SIG-M5 treated with dmso at 0.1 percent for 504 hours (cell line): ENCODE data around the gene GBP7.
"Not testable (repeated sequence)": the region's sequence is repeated elsewhere in the genome, so short reads cannot be mapped to it uniquely, and the experiment has no call there.

ENCODE experiments used
- DNase-seq: peaks from one replicate; lab custom pipeline; 2025; ENCODE audit not compliant: unreplicated experiment; lab: John Stamatoyannopoulos, UW

Gene GBP7

DNA sequence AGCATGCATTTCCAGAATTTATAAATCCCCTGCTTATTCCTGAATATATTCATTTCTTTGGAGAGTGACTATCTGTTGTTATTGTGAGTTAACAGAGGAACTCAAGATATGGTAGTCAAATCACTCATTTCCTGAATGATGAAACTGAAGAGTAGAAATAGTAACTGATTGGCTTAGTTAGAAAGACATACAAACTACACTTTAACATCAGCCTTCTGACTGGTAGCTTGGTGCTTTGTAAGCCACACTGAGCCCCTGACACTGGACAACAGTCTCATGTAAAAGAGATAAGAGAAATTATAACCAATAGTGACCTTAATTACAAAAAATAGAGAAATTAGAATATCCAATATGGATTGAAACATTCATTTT is 4.8 kb downstream of the GBP7 start:
- DNase-seq = no peak

DNA sequence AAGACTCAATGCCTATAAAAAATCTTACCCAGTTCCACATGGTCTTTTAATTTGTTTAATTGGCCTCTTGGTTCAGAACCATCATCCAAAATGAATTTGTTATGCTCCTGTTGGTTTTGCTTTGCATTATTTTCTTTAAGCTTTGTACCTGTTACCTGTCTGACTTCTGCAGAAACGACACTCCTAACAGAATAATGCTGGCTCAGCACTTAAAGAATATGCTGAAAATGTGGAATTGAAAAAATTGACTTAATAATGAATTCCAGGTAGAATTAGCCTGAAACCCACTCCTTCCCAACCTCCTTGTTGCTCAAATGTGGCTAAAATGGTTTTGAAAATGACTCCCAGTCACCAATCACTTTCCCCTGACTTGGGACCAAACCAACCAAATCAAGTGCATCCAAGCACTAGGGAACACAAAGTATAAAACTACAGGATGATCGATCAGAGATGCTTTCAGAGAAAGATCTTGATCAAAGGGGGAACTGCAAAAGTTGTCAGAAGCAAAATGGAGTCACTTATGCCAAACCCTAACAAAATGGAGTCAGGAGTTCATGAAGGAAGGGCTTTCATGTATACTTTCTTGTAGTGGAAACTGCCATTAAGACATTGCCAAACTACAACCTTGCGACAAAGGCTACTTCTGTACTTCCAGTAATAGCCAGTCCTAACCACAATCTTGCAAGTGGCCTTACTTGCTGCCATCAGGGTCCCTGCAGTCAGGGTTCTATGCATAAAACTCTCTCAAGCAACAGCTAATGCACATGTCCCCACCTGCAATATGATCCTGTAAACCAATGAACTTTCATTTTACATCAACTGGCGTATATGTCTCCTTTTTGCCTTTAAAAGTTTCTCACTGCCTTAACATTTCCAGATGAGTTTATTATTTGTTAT is 5.4 kb downstream of the GBP7 start:
- DNase-seq = no peak

DNA sequence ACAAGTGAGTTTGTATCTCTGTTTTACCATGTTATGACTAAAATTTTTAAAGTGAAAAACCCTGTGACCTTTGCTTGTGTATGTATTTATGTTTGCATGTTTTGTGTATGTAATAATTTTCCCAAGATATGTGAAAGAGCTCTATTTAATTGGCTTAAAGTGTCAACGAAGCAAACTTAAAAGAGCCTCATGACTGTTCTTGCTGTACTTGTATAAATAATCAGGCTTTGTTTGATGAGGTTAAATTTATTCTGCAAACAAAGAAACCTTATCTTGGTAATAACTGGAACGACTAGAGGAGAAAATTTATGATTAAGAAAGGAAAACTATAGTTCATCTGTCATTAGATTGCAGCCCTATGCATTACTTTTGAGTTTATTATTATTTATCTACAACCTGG is 6.6 kb downstream of the GBP7 start:
- DNase-seq = no peak

DNA sequence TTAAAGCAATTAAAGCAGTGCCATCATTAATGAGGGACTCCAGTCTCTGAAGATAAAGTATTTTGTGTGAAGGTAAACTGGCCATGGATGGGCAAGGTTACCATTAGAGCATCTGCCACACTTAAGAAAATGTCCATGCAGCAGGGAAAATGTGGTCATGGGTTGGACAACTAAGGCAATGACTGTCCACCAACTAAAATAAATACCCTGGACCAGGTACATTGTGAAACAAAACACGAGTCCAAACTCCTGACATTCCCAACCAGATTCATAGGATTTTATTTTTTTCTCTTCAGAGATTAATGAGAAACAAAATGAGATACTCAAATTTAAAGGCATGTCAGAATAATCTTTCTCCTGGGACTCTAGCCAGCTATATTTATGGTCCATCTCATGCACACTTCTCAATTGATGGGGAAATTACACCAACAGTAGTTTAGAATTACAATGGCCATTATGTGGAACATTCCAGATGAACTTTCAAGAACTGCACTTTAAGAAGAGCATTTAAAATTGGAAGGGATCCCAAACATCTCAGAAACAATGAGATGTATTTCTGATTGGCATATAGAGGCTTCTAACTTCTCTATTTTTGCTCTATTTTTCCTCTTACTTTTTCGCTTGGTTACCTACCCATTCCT is 8.1 kb downstream of the GBP7 start:
- no peak for DNase-seq

DNA sequence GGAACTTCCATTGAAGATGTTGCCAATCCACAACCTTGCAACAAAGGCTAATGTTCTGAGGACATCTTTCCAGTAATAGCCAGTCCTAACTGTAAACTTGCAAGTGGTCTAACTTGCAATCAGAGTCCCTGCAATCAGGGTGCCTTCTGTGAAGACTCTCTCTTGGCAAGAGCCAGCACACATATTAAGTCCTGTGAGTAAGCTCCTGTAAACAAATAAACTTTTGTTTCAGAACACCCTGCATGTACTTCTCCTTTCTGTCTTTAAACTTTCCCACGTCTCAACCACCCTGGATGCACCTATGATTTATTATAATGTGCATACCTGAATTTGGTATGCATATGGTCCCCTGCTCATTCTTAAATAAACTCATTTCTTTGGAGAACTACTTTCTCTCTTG is 9.1 kb downstream of the GBP7 start:
- no peak for DNase-seq

DNA sequence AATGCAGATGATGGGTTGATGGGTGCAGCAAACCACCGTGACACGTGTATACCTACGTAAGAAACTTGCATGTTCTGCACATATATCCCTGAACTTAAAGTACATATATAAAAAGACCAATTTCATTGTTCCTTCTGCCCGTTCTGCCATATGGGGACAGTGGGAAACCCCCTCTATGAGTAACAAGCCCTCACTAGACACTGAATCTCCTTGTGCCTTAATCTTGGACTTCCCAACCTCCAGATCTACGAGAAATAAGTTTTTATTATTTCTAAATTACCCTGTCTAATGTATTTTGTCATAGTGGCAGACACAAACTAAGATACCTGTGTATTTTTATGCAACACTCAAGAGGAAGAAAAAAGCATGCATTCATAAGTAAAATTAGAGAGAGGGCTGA is 10.0 kb downstream of the GBP7 start:
- DNase-seq = no peak

DNA sequence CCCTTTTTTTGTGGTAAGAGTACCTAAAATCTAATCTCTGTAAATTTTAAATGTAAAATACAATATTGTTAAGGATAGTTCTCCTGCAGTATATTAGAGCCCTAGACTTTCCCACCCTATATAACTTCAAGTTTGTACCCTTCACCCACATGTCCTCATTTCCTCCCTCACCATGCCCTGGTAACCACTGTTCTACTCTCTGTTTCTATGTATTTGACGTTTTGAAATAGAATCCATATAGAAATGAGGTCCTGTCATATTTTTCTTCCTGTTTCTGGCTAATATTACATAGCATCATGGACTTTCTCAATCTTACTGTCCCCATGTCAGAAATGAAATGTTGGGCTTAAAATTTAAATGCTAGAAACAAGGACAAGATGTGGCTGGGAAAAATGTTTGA is 24.8 kb downstream of the GBP7 start:
- DNase-seq = no peak

DNA sequence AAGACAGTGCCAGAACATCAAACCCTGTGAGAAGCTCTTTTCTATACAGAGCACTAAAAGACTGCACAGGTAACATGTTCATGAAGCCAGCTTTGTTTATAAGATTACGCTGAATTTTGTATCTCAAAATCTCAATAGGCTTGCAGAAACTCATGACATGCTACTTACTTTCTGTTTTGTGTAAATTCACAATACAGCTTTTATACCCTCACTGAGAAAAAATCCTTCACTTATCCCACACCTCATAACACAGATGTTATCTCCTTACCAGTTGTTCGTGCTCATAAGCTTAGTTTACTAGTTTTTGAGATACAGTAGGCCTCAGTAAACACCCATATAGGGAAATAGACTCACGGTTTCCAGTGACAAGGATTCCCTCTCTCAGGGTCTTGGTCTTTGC is 25.8 kb downstream of the GBP7 start:
- DNase-seq = no peak

DNA sequence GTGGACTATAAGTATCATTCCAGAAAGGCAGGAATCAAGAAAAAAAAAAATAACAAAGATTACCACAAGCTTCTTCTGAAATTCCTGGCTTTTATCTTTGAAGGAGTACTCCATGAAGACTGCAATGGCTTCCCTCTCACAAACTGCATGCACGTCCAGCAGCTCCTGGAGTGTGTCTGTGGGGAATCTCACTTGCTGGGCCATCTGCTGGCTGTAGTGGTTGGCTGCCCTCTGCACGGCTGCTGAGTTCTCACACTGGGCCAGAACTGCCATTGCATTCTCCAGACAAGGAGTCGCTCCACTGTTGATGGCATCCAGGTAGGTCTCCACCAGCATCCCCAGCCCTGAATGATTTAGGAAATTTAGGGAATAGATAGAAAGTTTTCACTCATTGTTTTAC is 26.6 kb downstream of the GBP7 start:
- DNase-seq = no peak

DNA sequence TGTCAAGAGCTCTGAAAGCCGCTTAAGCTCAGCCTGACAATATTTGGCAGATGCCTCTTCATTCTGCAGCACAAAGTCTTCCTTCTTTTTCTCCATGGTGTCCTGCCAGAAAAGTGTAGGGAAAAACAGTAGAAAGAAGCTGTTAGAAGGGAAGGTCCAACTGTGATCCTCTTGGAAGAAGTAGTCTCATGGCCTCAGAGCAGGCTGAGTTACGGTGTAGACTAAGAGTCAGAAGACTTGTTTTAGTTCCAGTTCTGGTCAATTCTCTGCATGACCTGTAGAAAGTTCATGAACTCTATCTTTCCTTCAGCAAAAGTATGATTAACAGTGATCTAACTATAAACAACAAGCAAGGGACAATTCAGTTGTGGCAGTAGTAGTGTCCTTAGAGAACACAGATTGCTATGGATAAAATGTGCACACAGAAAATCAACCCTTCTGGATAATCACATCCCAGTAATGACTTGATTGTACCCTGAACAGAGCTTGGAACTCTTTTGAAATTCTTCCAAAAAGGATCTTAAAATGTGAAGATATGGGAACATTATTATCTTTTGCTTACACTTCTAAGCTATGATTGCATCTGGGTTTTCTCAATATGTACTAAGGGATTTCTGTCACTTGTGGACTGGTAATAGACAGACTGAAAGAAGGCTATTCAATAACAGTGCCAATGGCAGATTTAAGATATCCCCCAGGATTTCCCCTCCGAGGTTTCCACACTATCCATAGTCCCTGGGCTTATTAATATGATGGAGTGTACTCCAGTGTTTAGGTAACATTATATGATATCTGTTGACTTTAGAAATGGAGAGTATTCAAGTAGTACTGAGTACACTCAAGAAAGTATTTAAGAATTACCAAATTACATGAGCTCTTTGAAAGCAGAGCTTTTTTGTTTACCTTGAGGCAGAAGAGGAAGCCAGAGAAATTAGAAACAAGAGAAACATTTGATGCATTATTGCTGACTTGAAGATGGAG is 27.8 kb downstream of the GBP7 start:
- DNase-seq = no peak

DNA sequence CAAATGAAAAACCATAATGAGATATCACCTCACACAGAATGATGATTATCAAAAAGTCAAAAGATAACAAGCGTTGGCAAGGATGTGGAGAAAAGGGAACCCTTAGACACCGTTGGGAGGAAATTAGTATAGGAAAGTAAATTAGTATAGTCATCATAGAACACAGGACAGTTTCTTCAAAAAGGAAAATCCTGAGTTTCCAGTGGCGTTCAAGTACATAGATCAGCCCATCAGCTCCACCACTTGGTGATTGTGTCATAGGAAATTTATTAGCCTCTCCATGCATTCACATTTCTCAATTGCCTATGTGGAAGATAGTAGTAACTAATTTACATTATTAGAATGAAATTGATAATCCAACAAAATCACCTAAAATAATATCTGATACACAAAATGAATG is 29.1 kb downstream of the GBP7 start:
- DNase-seq = no peak

DNA sequence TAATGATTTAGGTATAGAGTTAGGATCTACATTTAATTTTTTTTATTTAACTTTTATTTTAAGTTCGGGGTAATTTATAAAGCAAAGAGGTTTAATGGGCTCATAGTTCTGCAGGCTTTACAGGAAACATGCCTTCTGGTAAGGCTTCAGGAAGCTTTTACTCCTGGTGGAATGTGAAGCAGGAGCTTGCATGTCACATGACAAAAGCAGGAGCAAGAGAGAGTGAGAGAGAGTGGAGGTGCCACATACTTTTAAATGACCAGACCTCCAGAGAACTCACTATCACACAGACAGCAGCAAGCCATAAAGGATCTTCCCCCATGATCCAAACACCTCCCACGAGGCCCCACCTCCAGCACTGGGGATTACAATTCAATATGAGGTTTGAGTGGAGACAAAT is 32.3 kb downstream of the GBP7 start:
- DNase-seq = no peak

DNA sequence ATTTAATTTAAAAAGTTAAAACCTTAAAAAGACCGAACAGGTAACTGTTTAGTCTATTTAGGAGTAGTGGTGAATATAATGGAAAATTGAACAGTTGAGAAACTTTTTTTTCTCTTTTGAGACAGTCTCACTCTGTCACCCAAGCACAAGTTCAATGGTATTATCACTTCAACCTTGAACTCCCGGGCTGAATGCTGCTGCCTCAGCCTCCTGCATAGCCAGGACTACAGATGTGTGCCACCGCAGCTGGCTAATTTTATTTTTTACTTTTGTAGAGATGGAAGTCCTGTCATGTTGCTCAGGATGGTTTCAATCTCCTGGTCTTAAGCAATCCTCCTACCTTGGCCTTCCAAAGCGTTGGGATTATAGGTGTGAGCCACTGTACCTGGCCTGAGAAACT is 33.6 kb downstream of the GBP7 start:
- DNase-seq = no peak

DNA sequence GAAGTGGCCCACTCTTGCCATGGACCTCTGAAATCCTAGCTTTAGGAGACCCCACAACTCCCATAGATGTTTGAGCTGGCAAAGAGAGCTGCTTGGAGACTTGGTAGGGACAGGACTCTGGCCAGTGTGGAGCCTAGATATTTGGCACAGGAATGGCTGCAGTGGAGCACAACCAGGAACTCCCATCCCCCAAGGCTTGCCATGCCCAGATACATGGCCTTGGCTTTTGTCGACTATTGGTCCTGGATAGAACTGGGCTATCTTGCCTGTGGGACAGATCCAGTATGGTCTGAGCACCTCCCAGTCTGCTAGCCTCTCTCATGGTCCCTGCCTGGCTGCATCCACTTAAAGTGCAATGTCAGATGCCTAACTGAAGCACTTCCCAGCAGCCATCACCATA is 42.1 kb downstream of the GBP7 start:
- DNase-seq = no peak

DNA sequence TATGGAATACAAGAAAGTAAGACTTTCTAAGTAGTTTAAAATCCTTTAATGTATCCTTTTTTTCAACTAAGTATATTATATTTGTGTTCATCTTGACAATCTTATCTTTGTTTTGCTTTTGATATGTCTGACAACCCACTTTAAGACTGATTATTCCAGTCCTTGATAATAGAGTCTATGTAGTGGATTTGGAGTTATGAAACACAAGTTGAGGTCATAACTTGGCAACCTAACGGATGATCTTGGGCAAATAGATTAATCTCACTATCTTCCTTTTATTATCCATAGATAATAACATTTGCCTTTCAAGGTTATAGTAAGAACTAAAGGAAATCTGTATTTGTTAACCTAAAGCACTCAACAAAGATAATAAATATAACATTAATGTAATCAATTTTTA is 45.1 kb downstream of the GBP7 start:
- DNase-seq = no peak

DNA sequence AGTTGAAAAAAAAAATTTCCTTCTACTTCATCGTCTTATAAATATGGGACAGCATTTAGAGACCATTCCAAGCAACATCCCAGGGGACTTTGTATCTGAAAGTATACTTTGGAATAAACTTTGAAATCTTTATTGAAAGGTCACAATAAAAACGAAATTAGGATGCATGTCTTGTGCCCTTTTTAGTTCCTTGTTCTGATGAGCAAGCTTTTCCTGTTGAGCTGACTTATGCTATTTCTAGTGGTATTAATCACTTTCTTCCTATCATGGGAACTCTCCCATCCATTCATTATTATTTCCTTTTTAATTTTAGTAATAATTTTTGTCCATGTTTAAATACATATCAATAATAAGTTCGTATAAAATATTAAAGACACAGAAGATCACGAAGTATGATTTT is 45.9 kb downstream of the GBP7 start:
- no peak for DNase-seq

DNA sequence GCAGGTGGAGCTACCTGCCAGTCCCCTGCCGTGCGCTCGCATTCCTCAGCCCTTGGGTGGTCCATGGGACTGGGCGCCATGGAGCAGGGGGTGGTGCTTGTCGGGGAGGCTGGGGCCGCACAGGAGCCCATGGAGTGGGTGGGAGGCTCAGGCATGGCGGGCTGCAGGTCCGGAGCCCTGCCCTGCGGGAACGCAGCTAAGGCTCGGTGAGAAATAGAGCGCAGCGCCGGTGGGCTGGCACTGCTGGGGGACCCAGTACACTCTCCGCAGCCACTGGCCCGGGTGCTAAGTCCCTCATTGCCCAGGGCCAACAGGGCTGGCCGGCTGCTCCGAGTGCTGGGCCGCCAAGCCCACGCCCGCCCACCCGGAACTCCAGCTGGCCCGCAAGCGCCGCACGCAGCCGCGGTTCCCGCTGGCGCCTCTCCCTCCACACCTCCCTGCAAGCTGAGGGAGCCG is 47.8 kb downstream of the GBP7 start:
- not testable (repeated sequence) for DNase-seq

DNA sequence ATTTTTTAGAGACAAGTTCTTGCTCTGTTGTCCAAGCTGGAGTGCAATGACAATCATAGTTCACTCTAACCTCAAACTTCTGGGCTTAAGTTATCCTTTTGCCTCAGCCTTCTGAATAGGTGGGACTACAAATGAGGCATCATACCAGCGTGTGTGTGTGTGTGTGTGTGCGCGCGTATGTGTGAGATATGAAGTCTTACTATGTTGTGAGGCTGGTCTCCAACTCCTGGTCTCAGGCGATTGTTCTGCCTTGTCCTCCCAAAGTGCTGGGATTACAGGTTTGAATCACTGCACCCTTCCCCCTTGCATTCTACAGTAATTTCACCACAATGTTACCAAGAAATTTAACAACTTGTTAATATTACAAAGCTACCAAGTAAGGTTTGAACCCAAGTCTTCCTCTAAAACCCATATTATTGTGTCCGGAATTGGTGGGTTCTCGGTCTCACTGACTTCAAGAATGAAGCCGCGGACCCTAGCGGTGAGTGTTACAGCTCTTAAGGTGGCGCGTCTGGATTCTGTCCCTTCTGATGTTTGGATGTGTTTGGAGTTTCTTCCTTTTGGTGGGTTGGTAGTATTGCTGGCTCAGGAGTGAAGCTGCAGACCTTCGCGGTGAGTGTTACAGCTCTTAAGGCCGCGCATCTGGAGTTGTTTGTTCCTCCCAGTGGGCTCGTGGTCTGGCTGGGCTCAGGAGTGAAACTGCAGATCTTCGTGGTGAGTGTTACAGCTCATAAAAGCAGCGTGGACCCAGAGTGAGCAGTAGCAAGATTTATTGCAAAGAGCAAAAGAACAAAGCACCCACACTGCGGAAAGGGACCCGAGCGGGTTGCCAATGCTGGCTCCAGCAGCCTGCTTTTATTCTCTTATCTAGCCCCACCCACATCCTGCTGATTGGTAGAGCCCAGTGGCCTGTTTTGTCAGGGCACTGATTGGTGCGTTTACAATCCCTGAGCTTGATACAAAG is 48.9 kb downstream of the GBP7 start:
- DNase-seq = not testable (repeated sequence)

DNA sequence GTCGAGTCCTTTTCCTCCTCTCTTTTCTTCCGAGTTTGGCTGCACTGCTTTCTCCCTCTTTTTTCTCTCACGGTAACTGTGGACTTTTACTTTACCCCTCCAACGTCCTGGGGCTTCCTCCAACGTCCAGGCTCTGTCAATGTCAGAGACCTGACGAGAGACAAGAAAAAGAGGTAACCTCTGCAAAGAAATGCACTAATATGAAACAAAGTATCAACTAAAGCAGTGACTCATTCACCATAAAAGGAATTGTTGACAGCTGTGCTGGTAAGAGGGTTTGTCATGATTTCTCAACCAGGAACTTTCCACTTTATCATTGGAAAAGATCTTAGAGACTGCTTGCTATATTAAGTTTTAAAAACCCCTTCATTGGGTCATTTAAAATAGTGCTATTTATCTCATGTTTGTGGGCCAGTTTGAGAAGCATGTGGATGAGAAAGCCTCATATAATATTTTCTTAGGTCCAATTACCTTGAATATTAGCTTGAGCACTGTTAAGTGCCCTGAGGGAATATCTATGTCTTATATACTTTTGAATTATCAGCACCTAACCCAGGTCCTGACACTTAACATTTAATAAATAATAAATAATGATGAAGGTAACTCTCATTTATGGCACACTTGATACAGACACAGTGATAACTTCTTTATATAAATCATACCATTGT is 49.8 kb downstream of the GBP7 start, which contains the start of gene GBP2:
GBP2 (minus strand) TSS at position 202 of the 668 bp plus-strand sequence. CDS start 4,148 bp downstream, outside the sequence.
- peak; percentile 69 for DNase-seq
